GM12878 (cell line): ENCODE results near the gene FHOD3.

Experiments used
- ATF3 ChIP-seq: IDR thresholded peaks from 2 replicates; pipeline ENCODE4 v1.6.1; 2011; ENCODE audit warnings: low read depth, mild to moderate bottlenecking, low read length, moderate library complexity, borderline replicate concordance; ENCODE audit errors: extremely low read depth
- ATF7 ChIP-seq: fragments of 450-650 bp; IDR thresholded peaks from 2 replicates; pipeline ENCODE4 v1.6.1; 2016; ENCODE audit warnings: low read depth, mild to moderate bottlenecking
- BMI1 ChIP-seq: fragments of 450-650 bp; IDR thresholded peaks from 2 replicates; pipeline ENCODE4 v1.6.1; 2016; ENCODE audit warnings: mild to moderate bottlenecking, moderate library complexity, borderline replicate concordance
- CTCF ChIP-seq, 3 experiments: IDR thresholded peaks in 2 of 3; conservative IDR thresholded peaks in 1 of 3; 2 replicates each; pipeline ENCODE4 v1.5.1; 2011; ENCODE audit warnings: low read depth in 3 of 3, low read length in 3 of 3, mild to moderate bottlenecking in 3 of 3, control low read depth in 2 of 3, moderate library complexity in 2 of 3, inconsistent platforms in 1 of 3, mixed read lengths in 1 of 3; ENCODE audit not compliant: control insufficient read depth in 2 of 3, insufficient read depth in 1 of 3; ENCODE audit errors: extremely low read depth in 1 of 3
- EZH2 ChIP-seq: IDR thresholded peaks from 2 replicates; pipeline ENCODE4 v1.6.1; 2012; ENCODE audit warnings: low read depth, mild to moderate bottlenecking, control low read depth, inconsistent platforms, low read length, borderline replicate concordance; ENCODE audit not compliant: control insufficient read depth
- FOS ChIP-seq: IDR thresholded peaks from 3 replicates; pipeline ENCODE4 v1.6.1; 2011; ENCODE audit warnings: borderline replicate concordance; ENCODE audit not compliant: insufficient read length; ENCODE audit errors: extremely low read depth
- FOXM1 ChIP-seq: IDR thresholded peaks from 2 replicates; pipeline ENCODE4 v1.6.1; 2012; ENCODE audit warnings: low read depth, mild to moderate bottlenecking, inconsistent platforms, low read length, moderate library complexity
- NFYB ChIP-seq: IDR thresholded peaks from 2 replicates; pipeline ENCODE4 v1.6.1; 2011; ENCODE audit warnings: low read depth, mild to moderate bottlenecking, low read length, improper control_type of control experiment, moderate library complexity; ENCODE audit not compliant: insufficient read depth
- POLR2A ChIP-seq: IDR thresholded peaks from 2 replicates; pipeline ENCODE4 v1.6.1; 2011; ENCODE audit warnings: low read depth, mild to moderate bottlenecking, low read length
- REST ChIP-seq: IDR thresholded peaks from 2 replicates; pipeline ENCODE4 v1.6.1; 2012; ENCODE audit warnings: mild to moderate bottlenecking, low read depth, low read length
- SMC3 ChIP-seq: IDR thresholded peaks from 2 replicates; pipeline ENCODE4 v1.6.1; 2011; ENCODE audit warnings: low read length, improper control_type of control experiment, borderline replicate concordance
- SRF ChIP-seq, 2 experiments: IDR thresholded peaks; 2 replicates each; pipeline ENCODE4 v1.6.1; 2011; ENCODE audit warnings: low read depth in 2 of 2, low read length in 2 of 2, mild to moderate bottlenecking in 1 of 2, moderate library complexity in 1 of 2
- SUPT20H ChIP-seq: IDR thresholded peaks from 2 replicates; pipeline ENCODE4 v1.6.1; 2011; ENCODE audit warnings: low read depth, mild to moderate bottlenecking, low read length, moderate library complexity, borderline replicate concordance; ENCODE audit not compliant: control insufficient read depth
- ZSCAN29 ChIP-seq: fragments of 450-650 bp; IDR thresholded peaks from 2 replicates; pipeline ENCODE4 v1.6.1; 2017; ENCODE audit warnings: mild to moderate bottlenecking, moderate library complexity

DNA sequence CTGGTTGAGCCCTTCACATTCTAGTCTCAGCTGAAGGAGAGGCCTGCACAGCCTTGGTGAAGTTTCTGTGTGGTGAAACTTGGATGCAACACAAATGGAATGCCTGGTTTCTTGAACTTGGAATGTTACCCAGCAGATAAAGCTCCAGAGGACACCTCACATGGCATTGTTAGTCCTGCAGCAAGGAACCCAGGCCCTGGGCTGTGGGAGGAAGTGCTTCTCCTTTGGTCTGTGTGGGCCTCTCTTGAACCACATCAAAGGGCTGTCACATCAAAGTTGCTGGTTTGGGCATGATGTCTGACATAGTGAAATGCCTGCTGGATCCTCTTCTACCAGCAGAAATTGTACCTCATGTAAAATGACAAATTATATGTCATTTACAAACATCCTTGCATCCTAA lies 198.5 kb downstream of the FHOD3 start:
- TF ChIP-seq NFYB = no peak
- TF ChIP-seq SUPT20H = no peak
- no peak for TF ChIP-seq REST
- TF ChIP-seq SMC3 = no peak
- no peak for TF ChIP-seq ZSCAN29
- no peak for TF ChIP-seq EZH2
- no peak for TF ChIP-seq SRF (IDR thresholded peaks at IDR 0.05; ENCODE audit: low read depth in 2 of 2, low read length in 2 of 2)
- no peak for TF ChIP-seq CTCF (IDR thresholded peaks at IDR 0.05 in 2 of 3, conservative IDR thresholded peaks at IDR 0.05 in 1 of 3; ENCODE audit: control insufficient read depth in 2 of 3, extremely low read depth in 1 of 3, insufficient read depth in 1 of 3, low read depth in 3 of 3, low read length in 3 of 3)
- TF ChIP-seq ATF7 = peak; percentile 27; the same call in 1 of the 2 replicates
- TF ChIP-seq FOXM1 = no peak
- no peak for TF ChIP-seq BMI1
- TF ChIP-seq POLR2A = no peak
- no peak for TF ChIP-seq ATF3
- TF ChIP-seq FOS = no peak
